Peyer's patch (tissue), 4 donors: ENCODE measurements around the gene LRSAM1.

ENCODE experiments used
- POLR2A ChIP-seq, 2 donors: fragments of 450-650 bp; IDR thresholded peaks; one replicate each; pipeline ENCODE4 v1.5.1; 2017; ENCODE audit warnings: antibody characterized with exemption in 2 of 2, mild to moderate bottlenecking in 2 of 2, moderate library complexity in 2 of 2
- TF ChIP-seq, protein P1 (sequence below), 6 experiments: fragments of 450-650 bp in 4 of 6; fragments of 200-600 bp in 2 of 6; sonication (generic) in 1 of 6; IDR thresholded peaks; one replicate each; pipeline ENCODE4 v1.5.1; 2017 to 2019; ENCODE audit warnings: antibody characterized with exemption in 6 of 6, mild to moderate bottlenecking in 3 of 6, moderate library complexity in 1 of 6

DNA sequence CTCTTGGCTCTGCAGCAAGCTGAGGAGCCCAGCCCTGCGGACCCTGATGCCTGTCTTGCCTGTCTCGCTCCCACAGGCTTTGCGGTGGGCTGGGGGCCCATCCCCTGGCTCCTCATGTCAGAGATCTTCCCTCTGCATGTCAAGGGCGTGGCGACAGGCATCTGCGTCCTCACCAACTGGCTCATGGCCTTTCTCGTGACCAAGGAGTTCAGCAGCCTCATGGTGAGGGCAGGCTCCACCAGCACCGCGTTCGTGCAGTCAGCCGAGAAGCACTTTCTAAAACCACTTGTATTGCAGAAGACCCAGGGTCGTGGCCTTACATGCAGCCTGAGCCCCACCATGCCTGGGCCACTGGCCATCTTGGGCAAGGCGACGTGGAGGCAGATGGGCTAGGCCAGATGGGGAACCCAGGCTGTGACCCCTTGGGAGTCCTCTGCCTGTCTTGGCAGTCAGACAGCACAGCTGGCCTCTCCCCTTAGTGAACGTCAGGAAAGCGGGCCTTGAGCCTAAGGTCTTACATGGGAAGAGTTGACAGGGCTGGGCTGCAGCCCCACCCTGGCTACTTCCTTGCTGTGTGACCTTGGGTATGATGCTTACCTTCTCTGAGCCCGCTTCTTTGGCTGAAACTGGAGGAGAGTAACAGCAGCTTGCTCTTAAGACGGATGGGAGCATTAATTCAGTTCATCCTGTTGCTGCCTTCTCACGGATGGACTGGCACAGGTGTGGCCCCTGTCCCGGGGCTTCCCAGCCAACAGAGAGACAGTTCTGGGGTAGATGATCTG is 45.8 kb upstream of the LRSAM1 start:
- TF ChIP-seq, protein P1, sequence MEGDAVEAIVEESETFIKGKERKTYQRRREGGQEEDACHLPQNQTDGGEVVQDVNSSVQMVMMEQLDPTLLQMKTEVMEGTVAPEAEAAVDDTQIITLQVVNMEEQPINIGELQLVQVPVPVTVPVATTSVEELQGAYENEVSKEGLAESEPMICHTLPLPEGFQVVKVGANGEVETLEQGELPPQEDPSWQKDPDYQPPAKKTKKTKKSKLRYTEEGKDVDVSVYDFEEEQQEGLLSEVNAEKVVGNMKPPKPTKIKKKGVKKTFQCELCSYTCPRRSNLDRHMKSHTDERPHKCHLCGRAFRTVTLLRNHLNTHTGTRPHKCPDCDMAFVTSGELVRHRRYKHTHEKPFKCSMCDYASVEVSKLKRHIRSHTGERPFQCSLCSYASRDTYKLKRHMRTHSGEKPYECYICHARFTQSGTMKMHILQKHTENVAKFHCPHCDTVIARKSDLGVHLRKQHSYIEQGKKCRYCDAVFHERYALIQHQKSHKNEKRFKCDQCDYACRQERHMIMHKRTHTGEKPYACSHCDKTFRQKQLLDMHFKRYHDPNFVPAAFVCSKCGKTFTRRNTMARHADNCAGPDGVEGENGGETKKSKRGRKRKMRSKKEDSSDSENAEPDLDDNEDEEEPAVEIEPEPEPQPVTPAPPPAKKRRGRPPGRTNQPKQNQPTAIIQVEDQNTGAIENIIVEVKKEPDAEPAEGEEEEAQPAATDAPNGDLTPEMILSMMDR (IDR thresholded peaks at IDR 0.05), result no peak
- no peak for TF ChIP-seq POLR2A (IDR thresholded peaks at IDR 0.05)
